BJ (cell line): Measurements from ENCODE around the gene DNAL1. TPM values are rescaled to one million over a fixed set of nuclear protein-coding genes. Genes with fewer than 3 reads are reported as not detected.

ENCODE experiments used
- CTCF ChIA-PET: fragments of 350-600 bp; formaldehyde crosslinking; extraction: SDS; loops from one replicate; lab custom pipeline; 2021; ENCODE audit warnings: antibody characterized with exemption, inconsistent platforms; lab: Yijun Ruan, JAX
- POLR2A ChIA-PET: fragments of 300-600 bp; sonication (Branson Sonifier 250); formaldehyde crosslinking; extraction: SDS; loops from one replicate; lab custom pipeline; 2021; ENCODE audit warnings: antibody characterized with exemption; lab: Charles Lee
- DNase-seq: peaks from one replicate; pipeline ENCODE4 v3.0.0-alpha.2; 2011; ENCODE audit warnings: low read depth
- H3K27me3 ChIP-seq: 2 replicates; pipeline ENCODE4 v1.6.0; 2011; ENCODE audit warnings: low read length; ENCODE audit not compliant: control insufficient read depth, insufficient read depth
- H3K36me3 ChIP-seq: 2 replicates; pipeline ENCODE4 v1.5.1; 2011; ENCODE audit warnings: low read length; ENCODE audit not compliant: control insufficient read depth, insufficient read depth
- H3K4me3 ChIP-seq: 2 replicates; pipeline ENCODE4 v1.5.1; 2011; ENCODE audit warnings: low read depth, mild to moderate bottlenecking, control low read depth, low read length
- CTCF ChIP-seq: IDR thresholded peaks from 2 replicates; pipeline ENCODE4 v1.5.1; 2011; ENCODE audit warnings: low read depth, mild to moderate bottlenecking, control low read depth, inconsistent platforms, low read length, moderate library complexity; ENCODE audit not compliant: insufficient read depth
- polyA plus RNA-seq: library from polyadenylated mRNA; depleted of rRNA; stranded (reverse); fragments of >200 nt; gene quantifications from 2 replicates; pipeline ENCODE4 v1.2.3, GENCODE V29; 2011

Gene DNAL1
- polyA plus RNA-seq, 1 experiment, result 2.4 TPM

- CTCF ChIA-PET, result interaction anchor here (0.6 to 4.8 kb wide), 6 partner anchors 10 to 122 kb away, joined by 3 to 45 read pairs (median 4); no protein-coding TSS in a partner anchor
- DNase-seq, result no peak
- POLR2A ChIA-PET, result no interaction called here
- no peak for TF ChIP-seq CTCF
- Histone ChIP-seq H3K36me3 (peaks cover 34% of the 10 kb centered on the region), H3K27me3 (no peaks in the 10 kb centered on the region), H3K4me3 (no peak overlapping the region)
These were observed 86.3 kb downstream of the DNAL1 start for GRCh38 chr14:73731111-73731510.

- H3K27me3 ChIP-seq, result no peaks in the 10 kb centered on the region
- ChIA-PET CTCF (interaction anchor here (0.6 to 1.0 kb wide), 2 partner anchors 9 to 55 kb away, joined by 3 to 4 read pairs; no protein-coding TSS in a partner anchor), POLR2A (no interaction called here)
- peaks cover 32% of the 10 kb centered on the region for H3K36me3 ChIP-seq
- DNase-seq, result no peak
- TF ChIP-seq CTCF, result no peak
- no peak overlapping the region for H3K4me3 ChIP-seq
These were observed 87.2 kb downstream of the DNAL1 start for GRCh38 chr14:73732006-73732405.

- peaks cover 30% of the 10 kb centered on the region for H3K36me3 ChIP-seq
- no peak for DNase-seq
- CTCF ChIA-PET, result interaction anchor here (6.4 kb wide), 1 partner anchor 8 kb away, joined by 45 read pairs; no protein-coding TSS in a partner anchor
- TF ChIP-seq CTCF, result no peak
- H3K4me3 ChIP-seq, result no peak overlapping the region
- H3K27me3 ChIP-seq, result no peaks in the 10 kb centered on the region
- POLR2A ChIA-PET, result no interaction called here
These were observed 92.1 kb downstream of the DNAL1 start for GRCh38 chr14:73736842-73737241.

DNA sequence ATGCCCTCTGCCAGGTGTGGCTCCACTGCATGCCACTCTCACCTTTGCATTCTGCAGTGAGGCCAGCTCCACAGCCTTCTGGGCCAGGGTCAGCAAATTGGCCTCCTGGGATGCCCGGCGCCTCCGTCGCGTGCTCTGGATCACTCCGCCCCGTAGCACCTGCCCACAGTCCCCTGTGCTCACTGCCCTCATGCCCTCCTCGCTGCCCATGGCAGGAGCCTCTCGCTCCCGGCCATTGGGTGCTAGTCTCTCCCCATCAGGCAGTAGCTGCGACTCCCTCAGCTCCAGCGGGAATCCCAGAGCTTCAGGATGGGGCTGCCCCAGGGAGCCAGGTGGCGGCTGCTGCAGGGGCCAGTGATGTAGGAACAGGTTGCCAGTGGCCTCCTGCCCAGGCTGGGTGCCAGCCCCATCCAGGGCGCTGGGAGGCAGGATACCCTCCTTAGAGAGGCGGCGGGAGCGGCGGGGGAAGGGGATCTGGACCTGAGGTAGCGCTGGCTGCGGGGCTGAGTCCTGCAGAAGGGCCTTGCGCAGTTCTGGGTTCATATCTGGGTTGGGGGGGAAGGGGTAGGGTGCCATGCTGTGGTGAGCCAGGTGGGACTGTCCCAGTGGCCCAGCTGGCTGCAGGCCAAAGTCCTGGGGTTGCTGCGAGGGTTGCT lies 93.9 kb downstream of the DNAL1 start:
- DNase-seq, result no peak
- H3K4me3 ChIP-seq, result no peak overlapping the region
- no peak for TF ChIP-seq CTCF
- CTCF ChIA-PET, result interaction anchor here (1.4 to 6.4 kb wide), 2 partner anchors 10 to 14 kb away, joined by 4 to 45 read pairs; no protein-coding TSS in a partner anchor
- no peaks in the 10 kb centered on the region for H3K27me3 ChIP-seq
- POLR2A ChIA-PET, result no interaction called here
- peaks cover 31% of the 10 kb centered on the region for H3K36me3 ChIP-seq

DNA sequence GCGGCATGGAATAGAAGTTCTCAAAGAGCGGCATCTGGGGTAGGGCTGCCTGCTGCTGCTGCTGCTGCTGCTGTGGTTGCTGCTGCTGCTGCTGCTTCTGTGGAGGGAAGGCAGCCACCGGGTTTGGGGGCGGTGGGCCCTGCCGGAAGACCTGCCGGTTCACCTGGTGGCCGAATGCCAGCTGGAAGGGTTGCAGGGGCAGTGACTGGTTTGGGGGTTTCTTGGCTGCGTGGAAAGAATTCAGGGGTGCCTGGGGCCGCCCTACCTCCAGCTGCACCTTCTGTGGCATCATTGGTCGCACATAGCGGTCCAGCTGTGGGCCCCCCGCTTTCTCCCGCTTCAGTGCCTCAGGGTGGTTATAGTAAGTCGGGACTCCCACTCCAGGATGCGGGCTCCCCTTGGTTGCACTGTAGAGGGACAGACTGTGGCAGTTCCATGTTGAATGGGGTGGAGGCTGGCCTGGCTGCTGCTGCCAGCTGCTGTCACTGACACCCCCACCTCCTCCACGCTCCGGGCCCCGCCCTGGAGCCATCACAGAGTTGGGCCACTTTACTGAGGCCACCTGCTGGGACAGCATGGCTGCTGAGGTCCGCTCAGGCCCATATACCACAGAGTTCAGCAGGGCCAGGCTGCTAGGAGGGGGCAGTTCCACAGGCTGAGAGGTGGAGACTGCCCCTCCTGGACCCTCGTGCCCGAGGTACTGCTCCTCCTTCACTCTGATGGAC lies 94.5 kb downstream of the DNAL1 start:
- no peak for DNase-seq
- H3K27me3 ChIP-seq, result no peaks in the 10 kb centered on the region
- TF ChIP-seq CTCF, result no peak
- ChIA-PET POLR2A (no interaction called here), CTCF (interaction anchor here (1.4 to 6.4 kb wide), 2 partner anchors 11 to 15 kb away, joined by 4 to 45 read pairs; no protein-coding TSS in a partner anchor)
- H3K36me3 ChIP-seq, result peaks cover 31% of the 10 kb centered on the region
- no peak overlapping the region for H3K4me3 ChIP-seq
